Stimulated activated CD4-positive, alpha-beta T cell treated with anti-CD3 and anti-CD28 coated beads, Interleukin-4, amount 100 ng/mL, for 48 hours (primary cell): ENCODE measurements around the gene ANGPTL5.
"Not testable (repeated sequence)": the region's sequence is repeated elsewhere in the genome, so short reads cannot be mapped to it uniquely, and the experiment has no call there.

Experiments
- DNase-seq, 2 donors: peaks; one replicate each; pipeline ENCODE4 v3.0.0-alpha.2; 2020; ENCODE audit warnings: low read depth in 2 of 2

The ANGPTL5 gene

DNA sequence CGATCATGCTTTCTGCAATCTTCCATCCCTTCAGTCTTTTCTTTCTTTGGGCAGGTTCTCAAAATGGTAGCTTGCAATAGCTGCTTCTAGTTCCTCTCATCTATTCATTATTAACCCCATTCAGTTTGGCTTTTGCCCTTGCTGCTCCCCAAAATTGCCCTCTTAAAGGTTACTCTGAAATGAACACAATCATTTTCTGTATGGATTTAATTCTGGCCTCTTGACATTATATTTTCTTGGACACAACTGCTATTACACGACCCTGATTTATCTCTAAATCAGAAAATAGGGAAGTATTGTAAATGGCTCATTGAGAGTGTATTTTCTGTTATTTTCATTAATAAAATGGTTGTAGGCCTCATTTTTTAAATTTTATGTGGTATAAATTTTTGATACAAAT lies at the start of gene ANGPTL5:
Gene ANGPTL5, minus strand, starts transcription at position 101 of the 400 bp plus-strand sequence. CDS start 8,613 bp downstream, outside the sequence.
- DNase-seq, result no peak

DNA sequence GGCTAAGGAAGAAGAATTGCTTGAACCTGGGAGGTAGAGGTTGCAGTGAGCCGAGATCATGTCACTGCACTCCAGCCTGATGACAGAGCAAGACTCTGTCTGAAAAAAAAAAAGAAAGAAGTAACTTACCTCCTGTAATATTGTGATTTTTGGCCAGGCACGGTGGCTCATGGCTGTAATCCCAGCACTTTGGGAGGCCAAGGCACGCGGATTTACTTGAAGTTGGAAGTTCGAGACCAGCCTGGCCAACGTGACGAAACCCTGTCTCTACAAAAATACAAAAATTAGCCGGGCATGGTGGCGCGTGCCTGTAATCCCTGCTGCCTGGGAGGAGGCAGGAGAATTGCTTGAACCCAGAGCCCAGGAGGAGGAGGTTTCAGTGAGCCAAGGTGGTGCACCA lies 47.9 kb upstream of the ANGPTL5 start:
- not testable (repeated sequence) for DNase-seq

DNA sequence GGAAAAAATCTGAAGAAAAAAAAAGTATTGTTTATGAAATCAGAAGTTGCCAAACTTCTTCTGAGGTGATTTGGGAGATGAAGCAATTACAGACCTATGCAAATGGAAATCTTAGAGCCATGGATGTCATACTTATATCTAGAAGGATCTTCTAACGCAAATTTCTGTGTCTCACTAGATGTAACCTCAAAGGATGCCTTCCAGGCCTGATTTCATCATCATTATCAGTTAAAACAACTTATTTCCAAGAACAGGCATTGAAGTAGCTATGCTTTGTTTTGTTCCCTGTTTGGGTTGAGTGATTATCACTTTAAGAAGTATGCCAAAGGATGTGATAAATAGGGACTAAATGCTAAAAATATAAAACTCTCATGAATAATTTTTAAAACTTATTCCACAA lies 43.9 kb upstream of the ANGPTL5 start:
- no peak for DNase-seq

- no peak for DNase-seq
Observed at GRCh38 chr11:101955701-101956100, 39.4 kb upstream of the ANGPTL5 start.

DNA sequence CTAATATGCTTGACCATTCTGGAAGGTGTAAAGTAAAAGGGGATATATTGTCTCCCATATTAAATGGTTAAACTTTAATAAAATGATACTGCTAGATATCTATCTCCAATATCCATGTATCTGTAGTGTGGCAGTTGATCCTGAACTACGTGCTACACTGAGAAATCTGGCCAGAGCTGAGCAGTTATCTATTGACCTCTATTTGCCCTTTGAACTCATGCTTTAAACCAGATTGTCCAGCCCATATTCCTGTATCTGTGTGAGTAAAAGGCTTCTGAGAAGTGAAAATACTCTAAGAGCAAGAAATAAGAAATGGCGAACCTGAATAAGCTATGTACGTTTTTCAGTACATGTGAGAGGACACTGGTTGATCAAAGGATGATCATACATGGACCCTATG lies 39.0 kb upstream of the ANGPTL5 start:
- no peak for DNase-seq

GRCh38 chr11:101949680-101950220 lies 33.4 kb upstream of the ANGPTL5 start:
- no peak for DNase-seq

- DNase-seq, result no peak
Observed at GRCh38 chr11:101945448-101945847, 29.1 kb upstream of the ANGPTL5 start.

DNA sequence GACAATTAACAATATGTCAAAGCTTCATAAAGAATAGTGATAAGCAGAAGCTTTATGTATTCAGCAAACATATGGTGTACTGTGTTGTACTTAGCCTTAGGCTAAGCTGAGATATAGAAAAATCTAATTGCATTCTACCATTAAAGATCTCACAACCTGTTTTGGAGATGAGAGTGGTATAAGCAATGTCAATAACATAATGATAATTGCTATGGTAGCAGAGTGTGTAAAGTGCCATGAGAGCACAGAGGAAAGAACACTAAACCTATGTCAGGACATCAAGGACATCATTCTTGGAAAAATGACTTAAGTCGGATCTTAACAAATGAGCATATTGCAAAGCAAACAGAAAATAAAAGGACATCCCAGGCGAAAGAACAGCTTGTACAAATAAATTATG lies 28.6 kb upstream of the ANGPTL5 start:
- no peak for DNase-seq

GRCh38 chr11:101940901-101941520 lies 24.7 kb upstream of the ANGPTL5 start:
- DNase-seq, result no peak

DNA sequence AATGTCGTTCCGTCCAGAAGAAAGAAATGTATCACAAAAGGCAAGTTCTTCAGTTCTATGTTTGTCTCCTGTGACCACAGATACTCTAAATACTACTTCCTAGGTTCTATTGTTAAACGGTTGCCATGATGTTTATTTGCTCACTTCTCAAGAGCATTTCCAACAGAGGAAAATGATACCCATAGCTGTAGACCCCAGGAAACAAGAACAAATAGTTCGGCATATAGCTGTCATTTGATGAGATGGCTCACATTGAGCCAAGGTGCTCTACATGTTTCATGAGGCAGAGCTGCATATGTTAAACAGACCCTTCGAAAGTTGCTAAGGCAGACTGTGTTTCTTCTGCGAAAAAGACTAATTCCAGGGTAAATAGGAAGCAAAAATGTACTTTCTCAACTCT lies 15.4 kb upstream of the ANGPTL5 start:
- DNase-seq, result no peak

DNA sequence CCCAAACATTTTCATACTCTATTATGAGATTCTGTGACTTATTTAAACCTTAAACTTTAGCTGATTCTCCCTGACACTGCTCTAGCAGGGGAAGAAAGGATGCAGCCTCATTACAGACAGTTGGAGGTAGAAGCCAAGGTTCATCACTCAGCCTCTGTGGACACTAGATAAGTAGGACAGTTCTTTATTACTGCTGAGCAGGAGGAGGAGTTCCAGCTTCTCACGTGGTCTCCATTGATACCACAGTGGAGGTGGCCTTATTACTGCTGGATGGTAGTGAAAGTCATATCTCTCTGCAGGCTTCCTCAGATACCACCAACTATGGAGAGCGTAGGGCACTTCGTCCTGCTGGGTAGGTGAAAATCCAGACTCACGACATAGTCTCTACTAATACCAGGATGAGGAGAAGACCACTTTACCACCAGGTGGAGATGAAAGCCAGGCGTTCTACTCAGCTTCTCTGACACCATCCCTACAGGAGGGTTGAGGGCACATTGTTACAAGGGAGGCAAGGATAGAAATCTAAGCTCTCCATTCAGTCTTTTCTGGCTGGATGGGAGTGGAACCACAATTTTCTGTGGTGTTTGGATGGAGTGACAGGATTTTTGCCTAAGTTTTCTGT lies 13.1 kb upstream of the ANGPTL5 start:
- no peak for DNase-seq

DNA sequence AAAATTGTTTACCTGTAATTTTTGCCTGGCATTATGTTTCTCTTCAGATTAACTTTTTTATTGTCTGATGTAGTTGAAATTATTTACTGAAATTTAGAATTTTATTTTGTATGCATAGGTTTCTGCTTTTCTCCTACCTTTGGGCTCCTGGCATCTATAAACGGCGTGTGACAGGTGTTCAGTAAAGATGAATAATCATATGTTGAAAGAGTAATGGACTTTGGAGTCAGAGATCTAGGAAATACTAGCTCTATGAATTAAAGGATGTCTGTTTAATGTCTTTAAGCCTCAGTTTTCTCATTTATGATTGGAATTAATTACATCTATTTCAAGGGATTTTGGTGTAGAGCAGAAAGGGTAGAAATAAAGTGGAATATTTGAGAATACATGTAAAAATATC lies 7.2 kb upstream of the ANGPTL5 start:
- no peak for DNase-seq

- no peak for DNase-seq
Observed at GRCh38 chr11:101920992-101921391, 4.7 kb upstream of the ANGPTL5 start.

GRCh38 chr11:101917226-101917625 lies 904 bp upstream of the ANGPTL5 start:
- no peak for DNase-seq

- no peak for DNase-seq
Observed at GRCh38 chr11:101915791-101916291, 481 bp downstream of the ANGPTL5 start.

GRCh38 chr11:101914738-101915426 lies 1.4 kb downstream of the ANGPTL5 start, which contains the start of gene CEP126:
CEP126 (plus strand) TSS chr11:101915010; CDS start chr11:101915285, 275 bp downstream.
- peak; percentile 90 to 92 for DNase-seq

GRCh38 chr11:101914341-101914737 lies 2.0 kb downstream of the ANGPTL5 start:
- DNase-seq, result no peak

GRCh38 chr11:101913656-101914055 lies 2.7 kb downstream of the ANGPTL5 start:
- DNase-seq, result no peak

- DNase-seq, result no peak
Observed at GRCh38 chr11:101912823-101913284, 3.5 kb downstream of the ANGPTL5 start.

DNA sequence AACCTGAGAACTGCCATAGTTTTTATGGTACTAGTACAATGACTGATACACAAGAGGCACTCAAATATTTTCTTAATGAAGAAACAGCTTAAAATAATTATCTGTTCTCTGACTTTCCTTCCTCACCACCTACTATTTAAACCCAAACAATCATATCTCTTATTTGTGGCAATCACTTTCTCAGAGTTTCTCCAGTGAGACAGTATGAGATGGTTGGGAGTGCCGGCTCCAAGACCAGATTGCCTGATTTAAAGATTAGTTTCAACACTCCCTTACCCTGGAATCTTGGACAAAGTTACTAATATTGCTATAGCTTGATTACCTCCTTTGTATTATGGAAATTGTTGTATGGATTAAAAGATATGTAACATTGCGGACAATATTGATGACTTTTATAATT lies 7.2 kb downstream of the ANGPTL5 start:
- DNase-seq, result no peak

- DNase-seq, result no peak
Observed at GRCh38 chr11:101907815-101908214, 8.5 kb downstream of the ANGPTL5 start.

- no peak for DNase-seq
Observed at GRCh38 chr11:101894505-101894904, 21.8 kb downstream of the ANGPTL5 start.
